SU-DHL-6 (cell line): Measurements from ENCODE around the gene GABRA5.

Experiments used
- EZH2phosphoT487 ChIP-seq: fragments of 200-600 bp; sonication (generic), shearing (Covaris generic); conservative IDR thresholded peaks from 2 replicates; pipeline ENCODE4 v1.6.1; 2018; ENCODE audit warnings: mild to moderate bottlenecking, antibody characterized with exemption, low read length, moderate library complexity, mixed read lengths
- TF ChIP-seq, protein P1 (sequence below): fragments of 200-600 bp; sonication (generic); IDR thresholded peaks from one replicate; pipeline ENCODE4 v1.5.1; 2017; ENCODE audit warnings: antibody characterized with exemption, mild to moderate bottlenecking, low read length, moderate library complexity; ENCODE audit not compliant: insufficient read depth, poor library complexity, severe bottlenecking

DNA sequence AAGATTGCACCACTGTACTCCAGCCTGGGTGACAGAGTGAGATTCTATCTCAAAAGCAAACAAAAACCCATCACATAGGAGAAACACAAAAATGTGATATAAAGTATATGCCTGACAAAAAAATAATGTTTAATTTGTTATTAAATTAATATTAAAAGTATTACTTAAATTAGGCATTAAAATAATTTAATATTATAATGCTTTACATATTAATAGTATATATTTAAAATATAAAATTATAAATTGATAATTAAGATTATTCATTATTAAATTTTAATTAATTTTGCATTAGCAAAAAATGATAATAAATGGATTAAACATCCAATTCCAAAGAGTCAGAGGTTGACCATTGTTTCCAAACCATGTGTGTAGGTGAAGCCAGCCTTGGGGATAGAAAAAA, 22.0 kb upstream of the GABRA5 start:
- TF ChIP-seq, protein P1, sequence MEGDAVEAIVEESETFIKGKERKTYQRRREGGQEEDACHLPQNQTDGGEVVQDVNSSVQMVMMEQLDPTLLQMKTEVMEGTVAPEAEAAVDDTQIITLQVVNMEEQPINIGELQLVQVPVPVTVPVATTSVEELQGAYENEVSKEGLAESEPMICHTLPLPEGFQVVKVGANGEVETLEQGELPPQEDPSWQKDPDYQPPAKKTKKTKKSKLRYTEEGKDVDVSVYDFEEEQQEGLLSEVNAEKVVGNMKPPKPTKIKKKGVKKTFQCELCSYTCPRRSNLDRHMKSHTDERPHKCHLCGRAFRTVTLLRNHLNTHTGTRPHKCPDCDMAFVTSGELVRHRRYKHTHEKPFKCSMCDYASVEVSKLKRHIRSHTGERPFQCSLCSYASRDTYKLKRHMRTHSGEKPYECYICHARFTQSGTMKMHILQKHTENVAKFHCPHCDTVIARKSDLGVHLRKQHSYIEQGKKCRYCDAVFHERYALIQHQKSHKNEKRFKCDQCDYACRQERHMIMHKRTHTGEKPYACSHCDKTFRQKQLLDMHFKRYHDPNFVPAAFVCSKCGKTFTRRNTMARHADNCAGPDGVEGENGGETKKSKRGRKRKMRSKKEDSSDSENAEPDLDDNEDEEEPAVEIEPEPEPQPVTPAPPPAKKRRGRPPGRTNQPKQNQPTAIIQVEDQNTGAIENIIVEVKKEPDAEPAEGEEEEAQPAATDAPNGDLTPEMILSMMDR = no peak
- TF ChIP-seq EZH2phosphoT487 = no peak
